Suprapubic skin (tissue), 3 donors: Measurements from ENCODE around the gene ADARB1.

Experiments used
- CTCF ChIP-seq, 2 donors: fragments of 200-600 bp in 1 of 2; fragments of 450-650 bp in 1 of 2; sonication (generic) in 1 of 2; IDR thresholded peaks; one replicate each; pipeline ENCODE4 v1.5.1; 2016 to 2019; ENCODE audit warnings: antibody characterized with exemption in 2 of 2, mild to moderate bottlenecking in 1 of 2, moderate library complexity in 1 of 2
- POLR2A ChIP-seq, 2 donors: fragments of 450-650 bp; IDR thresholded peaks; one replicate each; pipeline ENCODE4 v1.6.1; 2017; ENCODE audit warnings: antibody characterized with exemption in 2 of 2, mild to moderate bottlenecking in 2 of 2, moderate library complexity in 2 of 2

DNA sequence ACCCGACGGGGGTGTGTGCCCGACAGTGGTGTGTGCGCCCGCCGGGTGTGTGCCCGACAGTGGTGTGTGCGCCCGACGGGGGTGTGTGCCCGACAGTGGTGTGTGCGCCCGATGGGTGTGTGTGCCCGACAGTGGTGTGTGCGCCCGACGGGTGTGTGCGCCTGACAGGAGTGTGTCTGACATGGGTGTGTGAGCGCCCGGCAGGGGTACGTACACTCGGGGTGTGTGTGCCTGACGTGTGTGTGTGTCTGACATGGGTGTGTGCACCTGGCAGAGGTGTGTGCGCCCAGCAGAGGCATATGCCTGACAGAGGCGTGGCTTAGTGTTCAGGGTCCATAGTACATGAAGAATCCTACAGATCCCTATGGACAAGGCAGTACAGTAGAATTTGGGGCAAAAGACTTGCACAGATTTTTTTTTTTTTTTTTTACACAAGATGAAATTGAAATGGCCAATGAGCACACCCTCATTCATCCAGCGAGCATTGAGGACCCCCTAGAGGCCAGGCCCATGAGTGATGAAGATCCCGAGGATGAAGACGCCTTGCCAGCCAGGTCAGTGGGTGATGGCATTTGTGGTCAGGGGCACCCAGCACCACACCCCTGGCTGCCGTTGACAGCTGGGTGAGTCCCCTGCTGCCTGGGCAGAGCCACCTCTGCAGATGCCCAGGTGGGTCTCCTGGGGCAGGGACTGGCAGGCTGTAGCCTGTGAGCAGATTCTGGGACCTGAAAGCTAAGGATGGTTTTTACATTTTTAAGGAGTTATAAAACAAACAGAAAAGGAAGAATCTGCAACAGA is 60.1 kb downstream of the ADARB1 start:
- no peak for TF ChIP-seq CTCF (IDR thresholded peaks at IDR 0.05)
- no peak for TF ChIP-seq POLR2A (IDR thresholded peaks at IDR 0.05)
